ENCODE results near the gene TLR8.
A peak's percentile ranks its signal among the peaks of the same experiment; 100 is the strongest.

The TLR8 gene

GRCh38 chrX:12947545-12948235 lies 41.3 kb downstream of the TLR8 start:
- H3K9me3 ChIP-seq (ENCODE audit: insufficient read depth, low read length): no peaks in the 10 kb centered on the region
- H3K9ac ChIP-seq (ENCODE audit: low read length): peak overlapping the region; percentile 87
- H3K36me3 ChIP-seq (replicated peaks; ENCODE audit: low read depth, low read length): no peaks in the 10 kb centered on the region
- no peaks in the 10 kb centered on the region for H3K27me3 ChIP-seq (ENCODE audit: low read depth, low read length)
- no peaks in the 10 kb centered on the region for H4K20me1 ChIP-seq (ENCODE audit: insufficient read depth, low read length)
- TF ChIP-seq CTCF (IDR thresholded peaks at IDR 0.05; ENCODE audit: low read depth, low read length) (no peak), EZH2phosphoT487 (IDR thresholded peaks at IDR 0.05; ENCODE audit: low read depth) (no peak)
- H3K4me1 ChIP-seq (ENCODE audit: low read length): peaks cover 59% of the 10 kb centered on the region
- peaks cover 44% of the 10 kb centered on the region for H3K79me2 ChIP-seq (ENCODE audit: low read length)
- H3K27ac ChIP-seq (ENCODE audit: low read length): peak overlapping the region; percentile 98
- peak overlapping the region; percentile 56; the same call in 1 of the 2 replicates for H2AFZ ChIP-seq (ENCODE audit: low read depth, low read length)
- H3K4me3 ChIP-seq (ENCODE audit: low read length): peak overlapping the region; percentile 53; the same call in 1 of the 2 replicates
- H3K4me2 ChIP-seq (ENCODE audit: low read length): peak overlapping the region; percentile 87

GRCh38 chrX:12948495-12948894 lies 42.1 kb downstream of the TLR8 start:
- TF ChIP-seq CTCF (IDR thresholded peaks at IDR 0.05; ENCODE audit: low read depth, low read length): no peak
- no peak for TF ChIP-seq EZH2phosphoT487 (IDR thresholded peaks at IDR 0.05; ENCODE audit: low read depth)
- no peaks in the 10 kb centered on the region for H4K20me1 ChIP-seq (ENCODE audit: insufficient read depth, low read length)
- H3K9me3 ChIP-seq (ENCODE audit: insufficient read depth, low read length): no peaks in the 10 kb centered on the region
- peak overlapping the region; percentile 87 for H3K9ac ChIP-seq (ENCODE audit: low read length)
- H2AFZ ChIP-seq (ENCODE audit: low read depth, low read length): no peak overlapping the region
- peak overlapping the region; percentile 98 for H3K27ac ChIP-seq (ENCODE audit: low read length)
- H3K36me3 ChIP-seq (replicated peaks; ENCODE audit: low read depth, low read length): no peaks in the 10 kb centered on the region
- peak overlapping the region; percentile 87 for H3K4me2 ChIP-seq (ENCODE audit: low read length)
- H3K4me3 ChIP-seq (ENCODE audit: low read length): no peak overlapping the region; the same call in 1 of the 2 replicates
- H3K27me3 ChIP-seq (ENCODE audit: low read depth, low read length): no peaks in the 10 kb centered on the region
- H3K4me1 ChIP-seq (ENCODE audit: low read length): peaks cover 67% of the 10 kb centered on the region
- H3K79me2 ChIP-seq (ENCODE audit: low read length): peaks cover 52% of the 10 kb centered on the region

- H3K27me3 ChIP-seq (ENCODE audit: low read depth, low read length): no peaks in the 10 kb centered on the region
- TF ChIP-seq CTCF (IDR thresholded peaks at IDR 0.05; ENCODE audit: low read depth, low read length) (no peak), EZH2phosphoT487 (IDR thresholded peaks at IDR 0.05; ENCODE audit: low read depth) (no peak)
- peak overlapping the region; percentile 73 for H3K4me3 ChIP-seq (ENCODE audit: low read length)
- H3K4me2 ChIP-seq (ENCODE audit: low read length): peak overlapping the region; percentile 87
- peaks cover 58% of the 10 kb centered on the region for H3K79me2 ChIP-seq (ENCODE audit: low read length)
- H3K9ac ChIP-seq (ENCODE audit: low read length): peak overlapping the region; percentile 87
- H4K20me1 ChIP-seq (ENCODE audit: insufficient read depth, low read length): no peaks in the 10 kb centered on the region
- H3K36me3 ChIP-seq (replicated peaks; ENCODE audit: low read depth, low read length): no peaks in the 10 kb centered on the region
- peaks cover 73% of the 10 kb centered on the region for H3K4me1 ChIP-seq (ENCODE audit: low read length)
- H3K27ac ChIP-seq (ENCODE audit: low read length): peak overlapping the region; percentile 98
- no peaks in the 10 kb centered on the region for H3K9me3 ChIP-seq (ENCODE audit: insufficient read depth, low read length)
- H2AFZ ChIP-seq (ENCODE audit: low read depth, low read length): no peak overlapping the region
These were observed 42.9 kb downstream of the TLR8 start for GRCh38 chrX:12949205-12949926.

- TF ChIP-seq CTCF (IDR thresholded peaks at IDR 0.05; ENCODE audit: low read depth, low read length) (no peak), EZH2phosphoT487 (IDR thresholded peaks at IDR 0.05; ENCODE audit: low read depth) (no peak)
- H4K20me1 ChIP-seq (ENCODE audit: insufficient read depth, low read length): no peaks in the 10 kb centered on the region
- peak overlapping the region; percentile 87 for H3K9ac ChIP-seq (ENCODE audit: low read length)
- peak overlapping the region; percentile 87 for H3K4me2 ChIP-seq (ENCODE audit: low read length)
- H3K9me3 ChIP-seq (ENCODE audit: insufficient read depth, low read length): no peaks in the 10 kb centered on the region
- no peak overlapping the region for H2AFZ ChIP-seq (ENCODE audit: low read depth, low read length)
- peaks cover 66% of the 10 kb centered on the region for H3K79me2 ChIP-seq (ENCODE audit: low read length)
- H3K27me3 ChIP-seq (ENCODE audit: low read depth, low read length): no peaks in the 10 kb centered on the region
- peak overlapping the region; percentile 98 for H3K27ac ChIP-seq (ENCODE audit: low read length)
- peaks cover 80% of the 10 kb centered on the region for H3K4me1 ChIP-seq (ENCODE audit: low read length)
- H3K36me3 ChIP-seq (replicated peaks; ENCODE audit: low read depth, low read length): no peaks in the 10 kb centered on the region
- H3K4me3 ChIP-seq (ENCODE audit: low read length): peak overlapping the region; percentile 73
These were observed 43.7 kb downstream of the TLR8 start for GRCh38 chrX:12949927-12950656.

Data from OCI-LY3 (cell line).